Spleen (tissue), 11 donors: ENCODE results near the gene SLC26A8. TPM values are rescaled to one million over a fixed set of nuclear protein-coding genes. Genes with fewer than 3 reads are reported as not detected.
"Not testable (repeated sequence)": the region's sequence is repeated elsewhere in the genome, so short reads cannot be mapped to it uniquely, and the experiment has no call there.

Experiments used
- DNase-seq: peaks from one replicate; pipeline ENCODE4 v3.0.0-alpha.2; 2020
- H3K27ac ChIP-seq, 8 donors: fragments of 200-600 bp; sonication (generic) in 7 of 8; 1 replicate in 4 of 8; 2 replicates in 4 of 8; pipeline versions ENCODE4 v1.5.0 to v1.8.0; 2016 to 2021; ENCODE audit warnings: inconsistent platforms in 4 of 8, mild to moderate bottlenecking in 4 of 8, moderate library complexity in 1 of 8
- H3K27me3 ChIP-seq, 7 donors: fragments of 200-600 bp; sonication (generic) in 6 of 7; replicated peaks in 1 of 7; 1 replicate in 4 of 7; 2 replicates in 3 of 7; pipeline versions ENCODE4 v1.5.0 to v1.8.0; 2016 to 2021; ENCODE audit warnings: inconsistent platforms in 3 of 7, mild to moderate bottlenecking in 1 of 7
- H3K36me3 ChIP-seq, 6 donors: fragments of 200-600 bp; sonication (generic) in 5 of 6; 1 replicate in 4 of 6; 2 replicates in 2 of 6; pipeline versions ENCODE4 v1.5.0 to v1.8.0; 2016 to 2021; ENCODE audit warnings: inconsistent platforms in 2 of 6
- H3K4me1 ChIP-seq, 6 donors: fragments of 200-600 bp; sonication (generic) in 5 of 6; 1 replicate in 3 of 6; 2 replicates in 3 of 6; pipeline versions ENCODE4 v1.5.0 to v1.8.0; 2016 to 2021; ENCODE audit warnings: inconsistent platforms in 3 of 6
- H3K4me3 ChIP-seq, 8 donors: fragments of 200-600 bp; sonication (generic) in 7 of 8; 1 replicate in 4 of 8; 2 replicates in 4 of 8; pipeline versions ENCODE4 v1.5.0 to v1.8.0; 2016 to 2021; ENCODE audit warnings: inconsistent platforms in 4 of 8, mild to moderate bottlenecking in 4 of 8, moderate library complexity in 2 of 8
- H3K9me3 ChIP-seq, 8 donors: fragments of 200-600 bp; sonication (generic) in 7 of 8; 1 replicate in 4 of 8; 2 replicates in 4 of 8; pipeline versions ENCODE4 v1.5.0 to v1.8.0; 2016 to 2021; ENCODE audit warnings: inconsistent platforms in 4 of 8
- CTCF ChIP-seq, 11 experiments: fragments of 200-600 bp in 7 of 11; fragments of 450-650 bp in 4 of 11; sonication (generic) in 4 of 11; IDR thresholded peaks in 8 of 11; conservative IDR thresholded peaks in 3 of 11; 1 replicate in 7 of 11; 2 replicates in 4 of 11; pipeline versions ENCODE4 v1.4.0 to v1.8.0; 2016 to 2021; ENCODE audit warnings: antibody characterized with exemption in 11 of 11, inconsistent platforms in 4 of 11, mild to moderate bottlenecking in 1 of 11
- POLR2A ChIP-seq, 3 donors: fragments of 450-650 bp; IDR thresholded peaks; one replicate each; pipeline ENCODE4 v1.5.1; 2017; ENCODE audit warnings: antibody characterized with exemption in 3 of 3, mild to moderate bottlenecking in 1 of 3
- POLR2AphosphoS5 ChIP-seq, 3 donors: sonication (generic); formaldehyde crosslinking; IDR thresholded peaks; one replicate each; pipeline ENCODE4 v1.5.1; 2017; ENCODE audit warnings: antibody characterized with exemption in 3 of 3
- WGBS, 5 donors: extraction: QIAGEN DNeasy Blood & Tissue Kit in 3 of 5; methylation state at CpG; one replicate each; pipeline versions ENCODE4 v1.1.5 to v1.1.7; 2013 to 2018; 5-methylcytosine and 5-hydroxymethylcytosine counted together
- intact Hi-C: fragments of 100-400 bp; cut with DNase I; formaldehyde crosslinking; loops from one replicate; pipeline ENCODE4 v1.15.0; 2023; ENCODE audit warnings: low total_unique reads
- polyA plus RNA-seq, 3 donors: library from polyadenylated mRNA; stranded (reverse); fragments of 200-250 nt; gene quantifications; one replicate each; pipeline ENCODE4 v1.2.1, GENCODE V29; 2013
- total RNA-seq, 7 donors: library from RNA; depleted of rRNA in 3 of 7; stranded (reverse); fragments of >200 nt in 3 of 7; fragmentation: NEBNext Ultra II Directional in 4 of 7; extraction: Animal tissue kit (Norgen Biotek cat#: 25700) in 4 of 7; gene quantifications; one replicate each; pipeline versions ENCODE4 v1.1.0 to v1.2.1, GENCODE V29; 2016 to 2021
- donor health status: healthy with polysubstance abuse.
- donor health status: DM: no; HTN: no; CAD: no; lungs with moderate emphysema.
- donor health status: DM: no; HTN: no; CAD: no.
- donor health status: Bipolar disorder and iron deficiency.
- donor health status: healthy.
- donor health status: DM: no; HTN: no; CAD: no.
- donor health status: DM: yes; HTN: yes; CAD: no.

SLC26A8 gene
- total and polyA plus RNA-seq, 10 donors, result 0.11 to 7.8 (median 2.5) TPM

- Histone ChIP-seq H3K9me3 (peaks cover 0 to 20% (median 15%) of the 10 kb centered on the region in 8 donors), H3K27me3 (no peaks in the 10 kb centered on the region), H3K4me3 (no peak overlapping the region), H3K27ac (no peak overlapping the region), H3K4me1 (peaks cover 7 to 44% (median 28%) of the 10 kb centered on the region in 6 donors), H3K36me3 (peaks cover 0 to 77% (median 27%) of the 10 kb centered on the region in 6 donors)
- 92 to 98% (median 98%) methylated on average over 6 of the region's 6 CpGs for WGBS, 5 donors
- no peak for DNase-seq
- intact Hi-C loops, result no loop called here
- no peak for TF ChIP-seq POLR2A (IDR thresholded peaks at IDR 0.05)
- TF ChIP-seq CTCF (IDR thresholded peaks at IDR 0.05 in 8 of 11, conservative IDR thresholded peaks at IDR 0.05 in 3 of 11), result no peak
- no peak for TF ChIP-seq POLR2AphosphoS5 (IDR thresholded peaks at IDR 0.05)
These were observed 109.9 kb downstream of the SLC26A8 start for GRCh38 chr6:35914536-35914935.

GRCh38 chr6:35911871-35912653, 112.4 kb downstream of the SLC26A8 start:
- no peak overlapping the region for H3K27ac ChIP-seq
- peaks cover 0 to 100% (median 37%) of the 10 kb centered on the region in 6 donors for H3K36me3 ChIP-seq
- H3K9me3 ChIP-seq, result peaks cover 4 to 39% (median 31%) of the 10 kb centered on the region in 8 donors
- no peak for TF ChIP-seq CTCF (IDR thresholded peaks at IDR 0.05 in 8 of 11, conservative IDR thresholded peaks at IDR 0.05 in 3 of 11)
- no peak overlapping the region for H3K4me3 ChIP-seq
- intact Hi-C loops, result no loop called here
- WGBS, 5 donors, result 95 to 98% (median 96%) methylated on average over 8 of the region's 8 CpGs
- H3K4me1 ChIP-seq, result peaks cover 0 to 20% (median 4%) of the 10 kb centered on the region in 6 donors
- DNase-seq, result no peak
- no peaks in the 10 kb centered on the region for H3K27me3 ChIP-seq

- H3K4me3 ChIP-seq, DNase-seq, intact Hi-C loops, H3K27me3 ChIP-seq, H3K4me1 ChIP-seq: not testable (repeated sequence)
- WGBS, 5 donors, result 68 to 89% (median 80%) methylated on average over 2 of the region's 2 CpGs
- H3K9me3 ChIP-seq, result peaks cover 4 to 39% (median 31%) of the 10 kb centered on the region in 8 donors
- peak in 1 of 3 donors; percentile 15 for TF ChIP-seq POLR2AphosphoS5 (IDR thresholded peaks at IDR 0.05)
- H3K36me3 ChIP-seq, result peaks cover 0 to 86% (median 29%) of the 10 kb centered on the region in 6 donors
- H3K27ac ChIP-seq, result peak overlapping the region in 3 of 8 donors; percentile 22 to 68 (median 26)
These were observed 114.9 kb downstream of the SLC26A8 start for GRCh38 chr6:35909571-35909970.

- H3K4me3 ChIP-seq, H3K27me3 ChIP-seq, H3K4me1 ChIP-seq, DNase-seq, intact Hi-C loops: not testable (repeated sequence)
- Histone ChIP-seq H3K9me3 (peaks cover 4 to 39% (median 31%) of the 10 kb centered on the region in 8 donors), H3K27ac (peak overlapping the region in 2 of 8 donors; percentile 22 to 68), H3K36me3 (peaks cover 0 to 86% (median 33%) of the 10 kb centered on the region in 6 donors)
- 95 to 98% (median 98%) methylated on average over 5 of the region's 5 CpGs for WGBS, 5 donors
These were observed 115.6 kb downstream of the SLC26A8 start for GRCh38 chr6:35908753-35909401.

- no peak for DNase-seq
- WGBS, 5 donors, result 59 to 70% (median 66%) methylated on average over 6 of the region's 6 CpGs
- Histone ChIP-seq H3K4me3 (peak overlapping the region in 1 of 8 donors; percentile 2), H3K36me3 (peaks cover 0 to 86% (median 31%) of the 10 kb centered on the region in 6 donors), H3K4me1 (peaks cover 0 to 8% (median 0%) of the 10 kb centered on the region in 6 donors), H3K27ac (peak overlapping the region in 2 of 8 donors; percentile 12 to 68), H3K27me3 (no peaks in the 10 kb centered on the region), H3K9me3 (peaks cover 4 to 39% (median 31%) of the 10 kb centered on the region in 8 donors)
- TF ChIP-seq CTCF (IDR thresholded peaks at IDR 0.05 in 8 of 11, conservative IDR thresholded peaks at IDR 0.05 in 3 of 11) (no peak), POLR2A (IDR thresholded peaks at IDR 0.05) (no peak)
- intact Hi-C loops, result no loop called here
These were observed 116.7 kb downstream of the SLC26A8 start for GRCh38 chr6:35907750-35908149.
